GM12801 (cell line): ENCODE data around the gene RRBP1.

Source experiments
- TF ChIP-seq, protein P1 (sequence below): IDR thresholded peaks from one replicate; pipeline ENCODE4 v1.5.1; 2011; ENCODE audit warnings: control low read depth; ENCODE audit not compliant: insufficient read length; ENCODE audit errors: extremely low read depth

The RRBP1 gene

DNA sequence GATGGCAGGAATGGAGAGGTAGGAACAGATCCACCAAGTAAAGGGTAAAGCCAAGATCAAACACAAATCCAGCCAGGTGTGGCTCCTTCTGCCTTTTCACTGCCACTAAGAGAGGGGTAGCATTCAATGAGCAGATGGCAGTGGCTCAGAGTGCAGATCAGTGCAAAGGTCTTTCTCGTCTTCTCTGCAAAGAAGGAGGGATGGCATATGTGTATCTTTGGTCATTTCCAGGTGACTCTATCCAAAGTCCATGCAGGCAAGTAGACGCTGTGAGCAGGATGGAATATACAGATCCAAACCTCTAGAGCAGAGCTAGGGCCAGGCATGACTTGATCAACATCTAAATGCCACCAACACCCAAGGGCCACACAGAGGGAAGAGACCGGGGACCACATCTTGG, 24.6 kb upstream of the RRBP1 start:
- TF ChIP-seq, protein P1, sequence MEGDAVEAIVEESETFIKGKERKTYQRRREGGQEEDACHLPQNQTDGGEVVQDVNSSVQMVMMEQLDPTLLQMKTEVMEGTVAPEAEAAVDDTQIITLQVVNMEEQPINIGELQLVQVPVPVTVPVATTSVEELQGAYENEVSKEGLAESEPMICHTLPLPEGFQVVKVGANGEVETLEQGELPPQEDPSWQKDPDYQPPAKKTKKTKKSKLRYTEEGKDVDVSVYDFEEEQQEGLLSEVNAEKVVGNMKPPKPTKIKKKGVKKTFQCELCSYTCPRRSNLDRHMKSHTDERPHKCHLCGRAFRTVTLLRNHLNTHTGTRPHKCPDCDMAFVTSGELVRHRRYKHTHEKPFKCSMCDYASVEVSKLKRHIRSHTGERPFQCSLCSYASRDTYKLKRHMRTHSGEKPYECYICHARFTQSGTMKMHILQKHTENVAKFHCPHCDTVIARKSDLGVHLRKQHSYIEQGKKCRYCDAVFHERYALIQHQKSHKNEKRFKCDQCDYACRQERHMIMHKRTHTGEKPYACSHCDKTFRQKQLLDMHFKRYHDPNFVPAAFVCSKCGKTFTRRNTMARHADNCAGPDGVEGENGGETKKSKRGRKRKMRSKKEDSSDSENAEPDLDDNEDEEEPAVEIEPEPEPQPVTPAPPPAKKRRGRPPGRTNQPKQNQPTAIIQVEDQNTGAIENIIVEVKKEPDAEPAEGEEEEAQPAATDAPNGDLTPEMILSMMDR = no peak

DNA sequence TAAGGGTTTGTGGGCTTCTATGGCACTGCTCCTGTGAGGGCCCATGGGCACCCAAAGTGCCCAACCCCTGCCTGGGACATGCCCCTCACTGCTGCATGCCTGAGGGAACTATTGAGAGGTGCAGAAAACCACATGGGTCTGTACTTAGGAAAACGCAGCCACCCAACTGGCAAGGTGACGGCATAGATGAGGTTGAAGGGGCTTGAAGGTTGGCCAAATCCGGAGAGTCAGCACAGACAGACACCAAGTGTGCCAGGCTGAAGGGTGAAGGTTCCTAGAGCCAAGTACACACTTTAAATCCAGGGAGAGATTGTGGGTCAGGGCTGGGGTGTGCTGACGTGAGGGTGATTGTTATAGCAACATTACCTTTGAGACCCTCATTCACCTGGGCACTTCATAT, 23.9 kb upstream of the RRBP1 start:
- TF ChIP-seq, protein P1 = no peak

DNA sequence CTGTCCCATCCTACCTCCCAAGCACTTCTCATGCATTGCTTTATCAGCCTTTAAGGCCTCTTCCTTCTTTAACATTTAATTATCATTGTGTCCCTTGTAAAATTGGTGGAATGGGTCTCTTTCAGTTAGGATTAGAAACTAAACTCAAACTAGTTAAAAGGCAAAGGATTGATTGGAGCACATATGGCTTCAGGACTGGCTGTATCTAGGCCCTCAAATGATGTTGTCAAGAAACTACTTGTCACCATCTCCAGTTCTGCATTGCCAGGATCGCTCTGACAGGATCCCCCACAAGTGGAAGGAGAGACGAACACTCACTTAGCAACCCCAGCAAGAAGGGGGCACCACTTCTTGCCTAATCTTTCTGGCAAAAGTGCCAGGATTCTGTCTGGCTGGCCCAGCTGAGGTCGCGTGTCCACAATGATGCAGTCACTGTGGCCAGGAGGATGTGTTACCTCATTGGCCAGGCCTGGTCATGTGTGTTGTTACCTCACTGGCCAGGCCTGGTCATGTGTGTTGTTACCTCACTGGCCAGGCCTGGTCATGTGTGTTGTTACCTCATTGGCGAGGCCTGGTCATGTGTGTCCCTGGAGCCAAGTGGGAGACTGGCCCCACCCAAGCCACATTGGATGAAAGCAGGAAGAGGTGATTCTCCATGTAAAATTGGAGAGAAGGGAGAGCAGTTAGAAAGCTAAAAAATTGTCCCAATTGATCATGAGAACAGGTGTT, 22.7 kb upstream of the RRBP1 start:
- TF ChIP-seq, protein P1 = no peak

DNA sequence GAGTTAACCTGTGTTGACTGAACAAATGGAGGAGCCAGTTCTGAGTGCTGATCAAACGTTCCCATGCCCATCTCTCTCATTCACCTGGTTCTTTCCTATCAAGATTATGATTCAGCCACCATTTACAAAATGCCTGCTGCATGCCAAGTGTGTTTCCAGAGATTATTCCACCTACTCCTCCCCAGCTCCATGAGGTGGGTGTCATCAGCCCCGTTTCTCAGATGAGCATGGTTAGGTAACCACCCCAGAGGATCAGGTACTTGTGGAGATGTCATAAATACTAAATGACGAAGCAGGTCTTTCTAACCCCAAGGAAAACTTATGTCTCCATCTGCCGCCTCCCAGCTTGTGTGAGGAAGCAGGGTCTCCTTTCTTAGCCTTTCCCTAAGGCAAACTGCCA, 19.8 kb upstream of the RRBP1 start:
- TF ChIP-seq, protein P1 = no peak

DNA sequence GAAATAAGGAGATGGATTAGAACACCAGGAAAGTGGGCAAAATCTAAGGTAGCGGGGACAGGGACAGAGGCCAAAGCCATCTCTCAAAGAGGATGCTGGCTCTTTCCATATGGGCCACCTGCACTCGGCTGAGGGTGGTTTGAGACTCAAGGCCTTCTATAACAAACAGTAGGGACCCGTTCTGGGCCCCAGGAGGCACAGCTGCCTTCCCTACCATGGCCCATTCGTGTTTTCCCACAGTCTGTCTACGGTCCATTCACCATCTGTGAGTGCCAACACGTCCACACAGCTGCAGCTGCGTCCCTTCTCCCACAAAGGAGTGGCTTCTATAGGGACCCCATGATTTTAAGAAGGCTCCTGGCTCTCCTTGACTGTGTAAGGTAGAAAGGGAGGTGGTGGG, 18.6 kb upstream of the RRBP1 start:
- TF ChIP-seq, protein P1 = no peak

DNA sequence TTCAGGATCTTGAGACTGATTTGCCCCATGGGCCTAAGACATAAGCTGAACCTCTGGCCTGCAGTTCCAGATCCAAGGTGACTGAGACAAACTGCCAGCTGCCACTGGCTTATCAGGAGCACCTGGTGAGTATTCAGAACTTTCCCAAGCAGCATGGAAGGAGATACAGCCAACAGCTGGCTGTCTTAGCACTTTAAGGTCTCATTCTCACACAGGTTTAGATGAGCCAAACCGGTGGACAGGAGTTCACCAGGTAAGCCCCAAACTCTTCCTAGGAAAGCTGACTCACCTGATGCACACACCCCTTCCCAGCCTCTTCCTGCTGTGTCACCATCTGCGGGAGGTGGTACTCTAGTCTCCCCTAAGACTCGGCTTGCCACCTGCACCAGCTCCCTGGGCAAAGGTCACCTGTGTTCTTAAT, 17.9 kb upstream of the RRBP1 start, which contains the start of gene BANF2:
BANF2 (plus strand) TSS at position 36 of the 421 bp plus-strand sequence. CDS start 25,060 bp downstream, outside the sequence.
- TF ChIP-seq, protein P1 = no peak

DNA sequence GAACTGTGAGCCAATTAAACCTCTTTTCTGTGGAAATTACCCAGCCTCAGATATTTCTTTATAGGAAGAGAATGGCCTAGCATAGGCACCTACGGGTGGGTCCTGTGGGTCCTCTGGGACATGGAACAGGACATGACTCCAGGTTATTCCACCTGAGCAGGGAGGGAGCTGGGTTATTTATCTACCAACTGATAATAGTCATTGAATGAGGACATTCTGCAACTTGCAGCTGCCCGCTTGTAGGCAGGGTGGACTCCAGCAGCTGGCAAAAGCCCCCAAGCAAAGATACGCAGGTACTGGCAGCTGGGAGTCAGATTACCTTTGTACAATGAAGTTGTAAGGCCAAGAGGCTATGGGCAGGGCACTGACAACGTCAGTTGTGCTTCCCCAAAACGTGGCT, 16.3 kb upstream of the RRBP1 start:
- TF ChIP-seq, protein P1 = no peak
